HG03460 (cell line): ENCODE measurements around the gene AMBRA1.

Experiments used
- ATAC-seq: cut with Tn5 transposase; IDR thresholded peaks from one replicate; pipeline ENCODE4 v1.9.1; 2021; ENCODE audit not compliant: unreplicated experiment

The AMBRA1 gene

GRCh38 chr11:46445920-46446771 is 147.7 kb downstream of the AMBRA1 start:
- ATAC-seq: no peak

- ATAC-seq: no peak
Observed at GRCh38 chr11:46445192-46445919, 148.5 kb downstream of the AMBRA1 start.

GRCh38 chr11:46444305-46444704 is 149.5 kb downstream of the AMBRA1 start:
- no peak for ATAC-seq

GRCh38 chr11:46438211-46438610 is 155.6 kb downstream of the AMBRA1 start:
- no peak for ATAC-seq

- no peak for ATAC-seq
Observed at GRCh38 chr11:46437122-46437689, 156.6 kb downstream of the AMBRA1 start.

- no peak for ATAC-seq
Observed at GRCh38 chr11:46436113-46436512, 157.7 kb downstream of the AMBRA1 start.

- no peak for ATAC-seq
Observed at GRCh38 chr11:46435679-46436078, 158.1 kb downstream of the AMBRA1 start.

GRCh38 chr11:46431211-46431610 is 162.6 kb downstream of the AMBRA1 start:
- no peak for ATAC-seq

GRCh38 chr11:46429717-46430116 is 164.1 kb downstream of the AMBRA1 start:
- no peak for ATAC-seq

GRCh38 chr11:46427364-46427763 is 166.5 kb downstream of the AMBRA1 start:
- ATAC-seq: no peak

GRCh38 chr11:46426233-46426991 is 167.4 kb downstream of the AMBRA1 start:
- no peak for ATAC-seq

- no peak for ATAC-seq
Observed at GRCh38 chr11:46422588-46422987, 171.2 kb downstream of the AMBRA1 start.

- ATAC-seq: no peak
Observed at GRCh38 chr11:46421257-46421880, 172.5 kb downstream of the AMBRA1 start.

GRCh38 chr11:46420513-46420912 is 173.3 kb downstream of the AMBRA1 start:
- no peak for ATAC-seq

GRCh38 chr11:46418751-46419150 is 175.1 kb downstream of the AMBRA1 start:
- ATAC-seq: no peak

- ATAC-seq: no peak
Observed at GRCh38 chr11:46417711-46418110, 176.1 kb downstream of the AMBRA1 start.

- ATAC-seq: no peak
Observed at GRCh38 chr11:46414879-46415278, 178.9 kb downstream of the AMBRA1 start.

- no peak for ATAC-seq
Observed at GRCh38 chr11:46414466-46414796, 179.4 kb downstream of the AMBRA1 start.

GRCh38 chr11:46413760-46414465 is 179.9 kb downstream of the AMBRA1 start:
- ATAC-seq: no peak

GRCh38 chr11:46410021-46410420 is 183.8 kb downstream of the AMBRA1 start:
- ATAC-seq: no peak
